Astrocyte of the cerebellum (primary cell): Measurements from ENCODE around the gene CD276.
A peak's percentile ranks its signal among the peaks of the same experiment; 100 is the strongest.

Experiments
- DNase-seq: peaks from one replicate; pipeline ENCODE4 v3.0.0-alpha.2; 2011; ENCODE audit warnings: low read depth
- H3K4me3 ChIP-seq: 2 replicates; pipeline ENCODE4 v1.5.1; 2011; ENCODE audit warnings: mild to moderate bottlenecking, low read depth, low read length, moderate library complexity
- CTCF ChIP-seq: IDR thresholded peaks from 2 replicates; pipeline ENCODE4 v1.5.1; 2012; ENCODE audit warnings: low read length, low read depth, moderate library complexity, mild to moderate bottlenecking; ENCODE audit errors: missing control alignments
- in situ Hi-C: cut with HindIII; loops from 2 replicates; pipeline ENCODE4 v1.10.0; 2017; ENCODE audit warnings: low sequenced_read_pairs

Gene CD276

GRCh38 chr15:73715417-73715816 is 31.2 kb downstream of the CD276 start:
- TF ChIP-seq CTCF = no peak
- no peak for DNase-seq
- in situ Hi-C loops = no loop called here
- no peak overlapping the region for H3K4me3 ChIP-seq

DNA sequence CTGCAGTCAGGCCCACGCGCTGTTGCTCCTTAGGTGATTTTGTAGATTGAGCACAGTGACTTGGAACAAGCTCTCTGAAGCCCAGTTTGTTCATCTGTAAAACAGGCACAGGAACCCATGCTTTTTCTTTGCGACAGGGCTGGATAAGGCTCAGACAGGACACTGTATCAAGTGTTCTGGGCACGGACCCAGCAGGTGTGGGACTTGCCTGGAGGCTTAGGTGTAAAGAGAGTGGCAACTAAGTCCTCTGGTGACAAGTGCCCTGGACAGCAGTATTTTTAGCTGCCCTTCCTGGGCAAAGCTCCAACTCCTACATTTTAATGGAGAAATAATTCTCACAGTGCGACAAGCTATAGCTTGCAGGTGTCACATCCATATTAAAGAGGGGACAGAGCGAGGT is 32.2 kb downstream of the CD276 start:
- in situ Hi-C loops = no loop called here
- DNase-seq = no peak
- TF ChIP-seq CTCF = no peak
- H3K4me3 ChIP-seq = no peak overlapping the region

- H3K4me3 ChIP-seq = no peak overlapping the region
- in situ Hi-C loops = no loop called here
- DNase-seq = no peak
- no peak for TF ChIP-seq CTCF
These were observed 33.0 kb downstream of the CD276 start for GRCh38 chr15:73717206-73717605.

GRCh38 chr15:73717802-73718201 is 33.6 kb downstream of the CD276 start:
- H3K4me3 ChIP-seq = no peak overlapping the region
- DNase-seq = no peak
- in situ Hi-C loops = no loop called here
- peak; percentile 25 for TF ChIP-seq CTCF

- no peak overlapping the region for H3K4me3 ChIP-seq
- no peak for TF ChIP-seq CTCF
- DNase-seq = no peak
- in situ Hi-C loops = no loop called here
These were observed 34.5 kb downstream of the CD276 start for GRCh38 chr15:73718694-73719093.

- no peak for DNase-seq
These were observed 38.2 kb downstream of the CD276 start for GRCh38 chr15:73722425-73722824.

More at GRCh38 chr15:73722425-73722824, 38.2 kb downstream of the CD276 start:
- no peak overlapping the region for H3K4me3 ChIP-seq
- TF ChIP-seq CTCF = no peak
- in situ Hi-C loops = no loop called here
